NCI-H345 treated with DMSO at 0.1 percent for 48 hours (cell line): ENCODE measurements around the gene TRAPPC5.
A peak's percentile ranks its signal among the peaks of the same experiment; 100 is the strongest.

Experiments
- DNase-seq: peaks from one replicate; lab custom pipeline; 2025; ENCODE audit not compliant: unreplicated experiment; lab: John Stamatoyannopoulos, UW

TRAPPC5 gene

DNA sequence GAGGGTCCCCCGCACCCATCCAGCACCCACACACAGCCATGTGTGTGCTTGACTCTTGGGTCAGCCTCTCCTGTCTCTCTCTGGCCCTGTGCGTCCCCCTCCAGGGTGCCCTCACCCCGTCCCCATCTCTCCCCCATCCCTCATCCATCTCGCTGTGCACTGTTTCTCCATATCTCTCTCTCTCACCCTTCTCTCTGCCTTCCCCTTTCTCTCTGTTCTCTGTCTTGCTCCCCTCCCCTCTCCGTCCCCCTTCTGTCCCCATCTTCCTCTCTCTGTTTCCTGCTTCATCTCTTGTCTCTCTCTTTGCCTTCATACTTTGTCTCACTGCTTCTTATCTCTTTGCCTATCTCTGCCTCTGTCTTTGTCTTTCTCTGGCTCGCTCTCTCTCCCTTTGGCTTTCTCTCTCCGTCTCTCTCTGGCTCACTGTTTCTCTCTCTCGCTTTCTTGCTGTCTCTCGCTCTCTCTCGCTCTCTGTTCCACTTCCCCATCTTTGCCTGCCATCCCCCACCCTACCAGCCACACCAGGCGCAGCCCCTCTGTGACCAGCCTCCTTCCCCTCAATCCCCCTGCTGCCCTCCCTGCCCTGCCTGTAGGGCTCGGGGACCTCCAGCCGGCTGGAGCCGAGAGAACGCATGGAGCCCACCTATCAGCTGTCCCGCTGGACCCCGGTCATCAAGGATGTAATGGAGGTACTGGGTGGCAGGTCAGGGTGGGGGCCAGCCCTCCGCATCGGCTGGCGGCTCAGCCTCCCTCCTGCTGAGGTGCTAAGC is 34.8 kb upstream of the TRAPPC5 start:
- no peak for DNase-seq

DNA sequence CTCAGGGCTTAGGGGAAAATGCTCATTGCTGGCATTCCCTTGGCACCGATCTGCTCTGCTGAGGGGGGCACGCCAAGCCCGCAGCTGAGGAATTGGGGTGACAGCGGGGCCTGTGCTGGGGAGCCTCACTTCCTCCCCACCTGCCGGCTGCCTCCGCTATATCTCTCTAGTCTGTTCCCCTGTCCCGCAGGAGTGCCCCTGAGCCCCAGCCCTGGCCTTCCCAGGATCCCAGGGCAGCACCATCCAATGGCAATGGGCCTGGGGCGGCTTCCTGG is 34.3 kb upstream of the TRAPPC5 start:
- DNase-seq: no peak

DNA sequence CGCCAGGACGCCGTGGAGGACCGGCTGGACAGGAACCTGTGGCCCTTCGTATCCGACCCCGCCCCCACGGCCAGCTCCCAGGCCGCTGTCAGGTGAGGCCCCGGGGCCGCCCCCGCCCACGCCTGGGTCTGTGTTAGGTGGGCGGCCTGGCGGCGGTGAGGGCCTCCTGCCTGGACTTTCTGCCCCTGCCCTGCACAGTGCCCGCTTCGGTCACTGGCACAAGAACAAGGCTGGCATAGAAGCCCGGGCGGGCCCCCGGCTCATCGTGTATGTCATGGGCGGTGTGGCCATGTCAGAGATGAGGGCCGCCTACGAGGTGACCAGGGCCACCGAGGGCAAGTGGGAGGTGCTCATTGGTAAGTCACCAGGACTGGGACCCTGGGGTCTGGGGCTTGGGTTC is 33.5 kb upstream of the TRAPPC5 start:
- DNase-seq: no peak

DNA sequence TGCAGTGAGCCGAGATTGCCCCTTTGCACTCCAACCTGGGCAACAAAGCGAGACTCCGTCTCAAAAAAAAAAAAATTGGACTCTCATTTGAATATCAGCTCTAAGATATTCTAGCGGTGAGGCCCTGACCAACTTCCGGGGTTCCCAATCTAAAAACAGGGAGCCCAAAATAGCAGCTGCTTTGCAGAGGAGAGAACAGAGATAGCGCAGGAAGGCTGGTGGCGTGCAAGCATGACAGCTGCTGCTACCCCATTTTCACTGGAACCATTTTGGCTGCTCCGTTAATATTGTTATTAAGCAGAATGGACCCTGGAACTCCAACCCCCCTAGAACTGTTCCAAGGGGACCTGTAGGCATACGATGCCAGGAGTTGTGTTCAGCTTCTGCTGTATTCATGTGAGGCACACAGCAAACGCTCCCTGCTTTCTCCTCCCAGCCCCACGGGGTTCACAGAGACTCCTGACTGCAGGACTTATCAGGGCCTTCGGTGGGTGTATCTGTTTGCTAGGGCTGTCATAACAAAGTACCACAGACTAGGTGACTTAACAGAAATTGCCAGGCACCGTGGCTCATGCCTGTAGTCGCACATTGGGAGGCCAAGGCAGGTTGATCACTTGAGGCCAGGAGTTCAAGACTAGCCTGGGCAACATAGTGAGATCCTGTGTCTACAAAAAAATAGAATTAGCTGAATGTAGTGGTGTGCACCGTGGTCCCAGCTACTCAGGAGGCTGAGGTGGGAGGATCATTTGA is 32.2 kb upstream of the TRAPPC5 start:
- DNase-seq: no peak

DNA sequence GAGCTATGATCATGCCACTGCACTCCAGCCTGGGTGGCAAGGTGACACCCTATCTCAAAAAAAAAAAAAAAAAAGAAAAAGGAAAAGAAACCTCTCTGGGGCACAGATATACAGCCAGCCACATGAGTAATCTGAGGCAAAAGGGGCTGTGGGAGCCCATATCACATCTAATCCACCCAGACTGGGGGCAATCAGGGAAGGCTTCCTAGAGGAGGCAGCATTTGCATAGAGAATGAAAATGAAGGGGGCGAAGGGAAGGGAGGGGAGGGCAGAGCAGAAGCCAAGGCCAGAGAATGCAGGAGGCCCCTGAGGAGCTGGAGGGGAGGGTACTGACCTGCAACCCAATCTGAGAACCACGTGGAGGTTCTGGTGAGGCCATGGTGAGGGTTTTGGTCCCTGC is 30.5 kb upstream of the TRAPPC5 start:
- DNase-seq: no peak

DNA sequence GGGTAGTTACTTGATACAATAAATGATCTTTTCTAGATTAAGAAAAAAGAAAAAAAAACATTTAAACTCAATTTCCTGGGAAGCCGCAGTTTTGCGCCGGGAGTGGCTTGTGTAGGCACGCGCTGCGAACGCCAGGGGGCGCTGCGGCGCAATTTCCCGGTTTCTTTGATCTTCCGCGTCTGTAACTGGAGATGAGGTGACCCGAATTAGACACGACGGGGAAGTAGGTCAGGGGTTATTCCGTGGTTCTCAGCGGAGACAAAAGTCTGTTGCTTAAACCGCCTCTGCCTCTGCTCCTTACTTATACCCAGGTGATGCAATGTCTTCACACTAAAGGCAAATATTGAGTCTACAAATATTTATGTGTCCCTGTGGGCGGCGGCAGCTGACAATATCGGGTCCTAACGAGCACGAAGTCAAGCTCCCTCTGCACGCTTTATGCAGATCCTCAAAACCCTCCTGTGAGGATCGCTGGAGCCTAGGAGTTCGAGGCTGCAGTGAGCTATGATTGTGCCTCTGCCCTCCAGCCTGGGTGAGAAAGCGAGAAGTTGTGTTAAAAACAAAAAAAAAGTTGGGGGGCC is 28.5 kb upstream of the TRAPPC5 start:
- DNase-seq: peak; percentile 54

DNA sequence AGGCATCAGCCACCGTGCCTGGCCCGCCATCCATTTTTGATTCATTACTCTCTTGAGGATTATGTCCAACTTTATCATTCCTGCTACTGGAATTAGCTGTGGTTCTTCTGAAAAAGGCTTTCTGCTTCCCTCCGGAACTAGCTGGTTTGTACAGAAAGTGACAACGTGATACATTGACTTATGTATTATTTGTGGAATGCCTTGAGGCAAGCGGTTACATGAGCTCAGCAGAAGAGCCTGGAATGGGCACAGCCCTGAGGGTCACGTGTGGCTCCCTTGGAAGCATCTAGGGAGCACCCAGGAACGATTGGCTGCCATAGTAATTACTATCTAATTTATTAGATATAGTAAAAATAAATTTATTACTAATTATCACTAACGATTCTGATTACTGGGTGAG is 26.2 kb upstream of the TRAPPC5 start:
- no peak for DNase-seq

DNA sequence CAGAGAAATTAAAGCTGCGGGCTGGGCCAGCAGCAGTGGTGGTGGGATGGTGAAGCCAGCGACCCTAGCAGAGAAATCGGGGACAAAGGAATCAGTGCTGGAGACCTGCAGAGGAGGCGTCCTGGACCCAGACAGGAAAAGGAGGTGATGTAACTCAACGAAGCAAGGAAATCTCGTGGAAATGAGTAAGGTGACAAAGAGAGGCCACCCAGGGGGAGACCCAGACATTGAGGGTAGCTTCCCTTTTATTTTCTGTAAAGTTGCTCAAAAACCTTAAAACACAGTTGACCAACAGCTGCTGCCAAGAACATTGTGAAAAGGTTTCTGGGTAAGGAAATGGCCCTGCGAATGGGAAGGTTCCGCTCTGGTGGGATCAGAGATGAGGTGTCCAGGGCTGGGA is 25.1 kb upstream of the TRAPPC5 start:
- no peak for DNase-seq

DNA sequence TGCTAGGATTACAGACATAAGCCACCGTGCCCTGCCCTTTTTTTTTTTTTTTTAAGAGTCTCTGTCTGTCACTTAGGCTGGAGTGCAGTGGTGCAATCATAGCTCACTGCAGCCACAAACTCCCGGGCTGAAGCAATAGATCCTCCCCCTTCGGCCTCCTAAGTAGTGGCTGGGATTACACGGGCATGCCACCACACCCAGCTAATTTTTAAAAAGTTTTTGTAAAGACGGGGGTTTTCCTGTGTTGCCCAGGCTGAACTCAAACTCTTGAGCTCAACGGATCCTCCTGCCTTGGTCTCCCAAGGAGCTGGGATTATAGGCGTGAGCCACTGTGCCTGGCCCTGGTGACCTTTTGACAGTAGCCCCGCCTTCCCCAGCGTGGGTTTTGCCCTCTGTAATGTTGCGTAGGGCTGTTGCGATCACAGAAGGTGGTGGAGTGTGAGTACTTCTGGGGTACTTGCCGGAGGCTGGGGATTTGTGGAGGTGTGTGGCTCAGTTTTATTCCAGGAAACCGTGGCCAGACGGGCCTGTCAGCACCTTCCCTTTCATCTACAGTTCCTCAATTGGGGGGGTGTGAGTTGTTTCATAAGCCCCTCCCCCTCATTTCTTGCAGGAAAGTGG is 23.4 kb upstream of the TRAPPC5 start:
- DNase-seq: no peak

DNA sequence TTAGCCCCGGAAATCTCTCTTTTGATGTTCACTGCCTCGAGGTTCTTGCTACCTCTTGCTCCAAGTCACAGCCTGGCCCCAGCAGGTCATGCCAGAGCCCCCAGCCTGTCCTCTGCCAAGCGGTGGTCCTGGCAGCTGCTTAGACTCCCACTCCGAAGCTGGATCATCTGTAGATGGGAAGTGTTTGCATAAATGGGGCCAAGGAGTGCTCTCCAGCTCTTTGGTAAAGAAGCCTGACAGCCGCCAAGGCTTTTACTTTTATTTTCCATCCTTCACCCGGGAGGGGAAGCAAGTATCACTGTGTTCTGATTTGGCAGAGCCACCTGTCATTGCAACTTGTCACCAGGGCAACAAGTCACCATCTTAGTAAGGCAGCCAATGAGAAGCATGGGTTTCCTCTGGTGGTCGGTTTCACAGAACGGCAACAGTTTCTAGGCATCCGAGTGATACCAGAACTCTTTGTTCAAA is 22.4 kb upstream of the TRAPPC5 start:
- no peak for DNase-seq

DNA sequence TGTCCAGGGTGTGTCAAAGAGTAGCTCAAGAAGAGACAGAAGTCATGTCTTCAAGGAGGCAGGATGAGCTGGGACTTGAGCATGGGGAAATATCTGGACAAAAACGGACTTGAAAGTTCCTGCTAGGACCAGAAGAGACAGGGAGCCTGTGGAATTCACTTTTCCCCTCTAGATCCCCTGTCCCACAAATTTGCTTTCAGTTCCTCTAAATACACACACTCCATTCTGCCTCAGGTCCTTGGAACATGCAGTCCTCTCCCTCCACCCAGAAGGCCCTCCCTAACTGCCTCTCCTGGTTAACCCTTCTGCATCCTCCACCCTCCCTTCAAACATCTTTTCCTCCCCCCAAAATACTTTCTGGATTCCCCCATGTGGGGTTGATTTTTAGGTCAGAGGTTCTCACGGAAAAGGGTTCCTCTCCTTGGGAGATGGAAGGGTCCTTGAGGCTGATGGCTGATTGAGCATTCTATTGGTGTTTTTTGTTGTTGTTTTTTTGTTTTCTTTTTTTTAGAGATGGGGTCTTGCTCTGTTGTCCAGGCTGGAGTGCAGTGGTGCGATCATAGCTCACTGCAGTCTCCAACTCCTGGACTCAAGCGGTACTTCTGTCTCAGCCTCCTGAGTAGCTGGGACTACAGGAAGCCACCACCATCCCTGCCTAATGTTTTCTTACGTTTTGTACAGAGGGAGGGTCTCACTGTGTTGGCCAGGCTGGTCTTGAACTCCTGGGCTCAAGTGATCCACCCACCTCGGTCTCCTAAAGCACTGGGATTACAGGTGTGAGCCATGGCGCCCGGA is 18.7 kb upstream of the TRAPPC5 start:
- DNase-seq: no peak

DNA sequence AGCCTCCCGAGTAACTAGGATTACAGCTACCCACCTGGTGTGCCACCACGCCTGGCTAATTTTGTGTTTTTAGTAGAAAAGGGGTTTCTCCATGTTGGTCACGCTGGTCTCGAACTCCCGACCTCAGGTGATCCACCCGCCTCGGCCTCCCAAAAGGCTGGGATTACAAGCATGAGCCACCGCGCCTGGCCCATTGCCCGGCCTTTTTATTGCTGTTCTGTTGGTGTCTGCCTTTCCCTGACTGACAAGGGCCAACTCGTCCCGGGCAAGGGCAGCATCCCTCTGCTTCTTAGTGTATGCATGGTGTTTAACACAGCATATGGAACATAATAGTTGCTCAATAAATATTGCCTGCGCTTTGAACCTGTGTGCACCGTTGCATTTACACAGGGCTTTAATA is 18.0 kb upstream of the TRAPPC5 start:
- DNase-seq: no peak

DNA sequence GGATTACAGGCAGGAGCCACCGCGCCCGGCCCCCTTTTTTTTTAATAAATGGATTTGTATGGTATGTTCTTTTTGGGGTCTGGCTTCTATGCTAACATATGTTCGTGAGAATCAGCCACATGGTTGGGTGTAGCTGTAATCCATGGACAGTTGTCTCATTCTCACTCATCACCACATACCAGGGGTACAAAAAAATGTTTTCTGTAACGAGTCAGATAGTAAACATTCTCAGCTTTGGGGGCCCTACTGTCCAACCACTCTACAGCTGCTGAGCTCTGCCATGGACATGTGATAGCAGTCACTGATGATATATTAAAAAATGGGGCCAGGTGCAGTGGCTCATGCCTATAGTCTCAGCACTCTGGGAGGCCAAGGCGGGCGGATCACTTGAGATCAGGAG is 16.9 kb upstream of the TRAPPC5 start:
- DNase-seq: no peak

DNA sequence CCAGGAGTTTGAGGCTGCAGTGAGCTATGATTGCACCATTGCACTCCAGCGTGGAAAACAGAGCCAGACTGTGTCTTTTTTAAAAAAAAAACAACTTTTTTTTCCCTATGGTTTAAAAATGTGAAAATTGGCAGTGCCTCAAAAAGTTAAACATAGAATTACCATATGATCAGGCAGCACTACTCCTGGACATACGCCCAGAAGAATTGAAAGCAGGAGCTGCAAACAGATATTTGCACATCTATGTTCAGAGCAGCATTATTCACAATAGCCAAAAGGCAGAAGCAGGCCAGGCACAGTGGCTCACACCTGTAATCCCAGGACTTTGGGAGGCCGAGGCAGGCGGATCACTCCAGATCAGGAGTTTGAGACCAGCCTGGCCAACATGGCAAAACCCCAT is 15.6 kb upstream of the TRAPPC5 start:
- no peak for DNase-seq

DNA sequence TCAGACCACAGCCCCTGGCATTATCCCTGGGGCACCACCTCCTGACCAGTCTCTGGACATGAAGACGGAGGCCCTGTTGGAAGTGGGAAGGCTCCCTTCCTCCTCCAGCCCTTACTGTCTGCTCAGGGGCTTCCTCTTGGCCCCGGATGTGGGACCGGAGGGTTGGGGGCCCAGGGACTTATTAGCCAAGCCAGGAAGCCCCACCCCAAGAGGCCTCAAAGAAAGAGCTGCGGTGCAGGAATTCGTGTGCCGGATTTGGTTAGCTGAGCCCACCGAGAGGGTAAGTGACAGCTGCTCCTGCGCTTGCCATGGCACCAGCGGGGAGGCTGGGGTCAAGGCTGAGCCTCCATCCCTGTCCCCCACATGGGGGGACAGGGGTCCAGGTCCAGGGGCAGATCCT is 11.8 kb upstream of the TRAPPC5 start, which contains the start of gene RETN:
Gene RETN, plus strand, starts transcription at position 208 of the 400 bp plus-strand sequence. CDS start 278 bp downstream, outside the sequence.
- DNase-seq: no peak

DNA sequence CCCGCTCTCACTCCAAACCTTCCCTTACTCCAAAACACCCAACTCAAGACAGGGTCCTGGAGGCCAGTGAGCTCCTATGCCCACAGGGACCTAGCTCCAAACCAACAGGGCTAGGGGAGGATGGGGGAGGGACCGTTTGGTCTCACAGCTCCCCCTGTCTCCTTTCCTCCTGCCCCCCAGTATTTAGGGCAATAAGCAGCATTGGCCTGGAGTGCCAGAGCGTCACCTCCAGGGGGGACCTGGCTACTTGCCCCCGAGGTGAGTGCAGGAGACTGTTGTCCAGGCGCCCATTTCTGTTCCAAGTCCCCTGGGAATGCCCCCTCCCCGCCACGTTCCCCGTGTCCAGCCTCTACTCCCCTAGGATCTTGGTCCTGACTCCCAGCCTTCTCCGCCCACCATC is 11.0 kb upstream of the TRAPPC5 start:
- DNase-seq: no peak

DNA sequence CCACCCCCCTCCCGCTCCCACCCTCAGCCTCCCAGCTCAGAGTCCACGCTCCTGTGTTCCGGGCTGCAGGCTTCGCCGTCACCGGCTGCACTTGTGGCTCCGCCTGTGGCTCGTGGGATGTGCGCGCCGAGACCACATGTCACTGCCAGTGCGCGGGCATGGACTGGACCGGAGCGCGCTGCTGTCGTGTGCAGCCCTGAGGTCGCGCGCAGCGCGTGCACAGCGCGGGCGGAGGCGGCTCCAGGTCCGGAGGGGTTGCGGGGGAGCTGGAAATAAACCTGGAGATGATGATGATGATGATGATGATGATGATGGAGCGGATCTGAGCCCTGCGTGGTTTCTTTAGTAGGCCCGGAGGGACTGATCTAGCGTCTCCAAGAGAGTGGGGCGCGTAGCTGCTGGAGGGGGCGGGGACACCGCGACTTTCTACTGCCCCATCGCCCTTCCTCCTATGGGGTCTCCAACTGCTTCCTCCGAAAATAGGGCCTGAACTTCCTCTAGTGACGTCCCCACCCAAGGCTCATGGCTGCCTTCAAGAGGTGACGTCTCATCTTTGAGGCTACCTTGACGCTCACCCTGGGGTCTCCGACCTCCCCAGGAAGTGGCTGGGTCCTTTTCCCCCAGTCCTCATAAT is 10.4 kb upstream of the TRAPPC5 start:
- DNase-seq: no peak

DNA sequence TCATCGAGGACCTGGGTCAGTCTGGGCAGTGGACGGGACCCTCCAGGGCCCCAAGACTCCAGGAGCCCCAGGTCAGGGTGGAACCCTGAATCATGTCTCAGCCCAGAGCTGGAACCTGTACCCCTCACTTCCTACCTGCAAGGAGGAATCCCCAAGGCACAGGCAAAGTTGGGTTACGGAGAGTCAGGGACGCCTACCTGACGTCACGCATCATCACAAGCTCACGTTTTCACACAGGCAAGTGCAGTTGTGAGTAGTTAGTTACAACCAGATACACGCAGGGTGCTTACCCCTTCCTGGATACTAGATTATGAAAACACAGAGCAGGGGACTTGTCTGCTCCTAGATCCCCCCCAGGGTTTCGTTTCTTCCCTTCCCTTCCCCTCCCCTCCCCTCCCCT is 9.8 kb upstream of the TRAPPC5 start:
- DNase-seq: no peak

DNA sequence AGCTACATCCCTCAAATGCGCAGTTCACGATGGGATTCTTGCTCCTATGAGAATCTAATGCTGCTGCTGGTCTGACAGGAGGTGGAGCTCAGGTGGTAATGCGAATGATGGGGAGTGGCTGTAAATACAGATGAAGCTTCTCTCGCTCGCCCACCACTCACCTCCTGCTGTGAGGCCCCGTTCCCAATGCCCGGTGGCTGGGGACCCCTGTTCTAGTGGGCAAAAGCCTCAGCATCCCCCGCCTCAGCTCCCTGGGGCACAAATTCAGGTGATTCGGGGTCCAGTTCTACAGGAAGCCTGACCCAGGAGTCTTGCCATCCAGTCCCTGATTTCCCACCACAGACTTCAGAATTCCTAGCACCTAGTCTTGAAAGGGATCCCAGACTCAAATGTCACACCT is 8.1 kb upstream of the TRAPPC5 start:
- no peak for DNase-seq
